GM12875 (cell line): Measurements from ENCODE around the gene TMEM121.

Experiments
- H3K4me3 ChIP-seq: one replicate; pipeline ENCODE4 v1.5.1; 2011; ENCODE audit warnings: low read depth, low read length, control low read depth
- CTCF ChIP-seq: IDR thresholded peaks from 2 replicates; pipeline ENCODE4 v1.5.1; 2011; ENCODE audit warnings: low read depth, mild to moderate bottlenecking, control low read depth, inconsistent platforms, low read length, moderate library complexity, borderline replicate concordance; ENCODE audit not compliant: insufficient read depth

The TMEM121 gene

DNA sequence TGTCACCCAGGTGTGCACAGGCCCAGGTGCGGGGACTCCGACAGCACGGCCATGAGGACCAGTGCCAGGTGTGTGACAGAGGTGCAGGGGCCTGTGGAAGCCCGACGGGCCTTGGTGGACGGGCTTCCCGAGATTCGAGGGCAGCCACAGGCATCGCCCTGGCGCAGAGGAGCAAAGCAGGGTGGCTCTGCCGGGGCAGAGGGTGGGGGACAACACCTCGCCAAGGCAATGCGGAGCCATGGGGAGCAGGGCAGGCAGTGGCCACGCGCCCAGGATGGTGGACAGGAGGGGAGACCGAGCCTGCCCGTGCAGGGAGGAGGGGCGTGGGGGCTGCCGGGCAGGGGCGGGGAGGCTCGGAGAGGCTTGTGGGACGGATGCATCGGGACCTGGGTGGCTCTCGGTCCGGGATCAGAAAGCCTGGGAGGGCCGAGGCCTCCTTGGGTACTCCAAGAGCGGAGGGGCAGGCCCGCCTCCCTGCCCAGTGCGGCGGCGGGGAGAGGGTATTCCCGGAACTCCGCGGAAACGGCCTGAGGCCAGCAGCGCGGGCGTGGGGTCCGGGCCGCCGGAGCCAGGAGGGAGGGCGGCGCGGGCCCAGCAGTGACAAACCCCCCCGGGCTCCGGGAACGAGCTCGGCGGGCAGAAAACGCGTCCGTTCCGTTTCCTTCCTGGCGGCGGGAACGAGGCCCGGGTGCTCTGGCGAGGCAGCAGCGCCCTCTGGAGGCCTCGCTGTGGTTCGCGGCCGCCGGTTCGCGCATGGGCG lies 1.6 kb downstream of the TMEM121 start:
- TF ChIP-seq CTCF: peak; percentile 95
- peak overlapping the region; percentile 55 for H3K4me3 ChIP-seq

- peak overlapping the region; percentile 55 for H3K4me3 ChIP-seq
Measured at GRCh38 chr14:105528586-105529318, 2.4 kb downstream of the TMEM121 start.

GRCh38 chr14:105529319-105529568 lies 2.9 kb downstream of the TMEM121 start:
- TF ChIP-seq CTCF: no peak
- H3K4me3 ChIP-seq: no peak overlapping the region

More at GRCh38 chr14:105528586-105529318, 2.4 kb downstream of the TMEM121 start:
- no peak for TF ChIP-seq CTCF

DNA sequence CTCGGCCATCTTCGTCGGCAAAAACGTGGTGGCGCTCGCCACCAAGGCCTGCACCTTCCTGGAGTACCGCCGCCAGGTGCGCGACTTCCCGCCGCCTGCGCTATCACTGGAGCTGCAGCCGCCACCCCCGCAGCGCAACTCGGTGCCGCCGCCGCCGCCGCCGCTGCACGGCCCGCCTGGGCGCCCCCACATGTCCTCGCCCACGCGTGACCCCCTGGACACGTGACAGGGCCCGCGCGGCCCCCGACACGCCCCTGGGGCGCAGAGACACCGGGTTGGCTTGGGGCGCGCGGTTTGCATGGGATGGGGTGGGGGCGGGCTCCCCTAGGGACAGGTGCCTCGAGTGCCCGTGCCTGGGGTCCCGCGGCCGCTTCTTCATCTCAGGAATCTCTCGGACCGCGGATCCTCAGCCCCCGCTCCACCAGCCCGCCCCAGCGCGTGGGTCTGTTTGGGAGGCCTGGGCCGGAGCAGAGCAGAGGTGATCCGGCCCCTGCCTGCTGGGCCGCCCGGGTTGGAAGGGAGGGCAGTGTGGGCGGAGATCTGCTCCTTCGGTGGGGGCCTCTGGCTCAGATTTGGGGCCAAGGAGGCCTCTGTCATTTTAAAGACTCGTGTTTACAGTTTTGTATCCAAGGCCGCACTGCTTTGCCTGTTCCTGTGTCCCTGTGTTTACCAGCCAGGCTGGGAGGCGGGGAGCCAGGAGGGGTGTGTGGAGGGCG lies 3.3 kb downstream of the TMEM121 start:
- TF ChIP-seq CTCF: no peak
- H3K4me3 ChIP-seq: no peak overlapping the region

DNA sequence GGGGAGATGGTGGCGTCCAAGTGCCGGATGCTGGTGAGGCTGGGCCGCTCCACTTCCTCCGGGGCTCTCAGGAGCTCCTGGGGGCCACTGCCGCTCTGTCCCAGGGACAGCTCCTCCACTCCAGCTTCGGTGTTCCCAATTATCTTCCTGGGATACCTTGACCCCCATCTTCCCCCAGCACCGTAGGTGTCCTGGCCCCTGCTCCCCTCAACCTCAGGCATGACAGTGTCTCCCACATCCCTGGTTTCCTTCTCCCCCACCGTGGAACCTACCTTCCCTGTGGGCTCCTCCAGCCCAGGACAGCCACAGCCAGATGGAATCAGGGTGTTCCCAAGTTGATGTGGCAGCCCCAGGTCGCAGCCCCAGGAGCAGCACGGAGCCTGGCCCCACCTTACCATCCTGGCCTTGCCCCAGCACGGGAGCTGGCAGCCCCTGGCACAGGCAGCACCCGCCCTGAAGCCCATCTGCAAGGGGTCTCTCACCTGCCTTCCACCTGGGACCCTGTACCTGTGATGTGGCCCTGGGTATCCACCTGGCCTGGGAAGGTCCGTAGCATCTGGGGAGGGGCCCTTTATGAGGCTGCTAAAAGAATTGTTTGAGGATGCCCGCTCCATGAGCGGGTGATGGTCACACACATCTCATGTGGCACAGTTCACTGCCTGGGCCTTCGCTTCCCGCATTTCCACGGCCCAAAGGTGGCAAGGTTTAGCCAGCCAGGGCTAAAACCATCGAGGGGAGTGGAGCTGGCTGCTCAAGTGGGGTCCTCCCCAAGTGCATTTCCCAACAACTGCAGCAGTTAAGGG lies 4.1 kb downstream of the TMEM121 start:
- no peak for TF ChIP-seq CTCF

DNA sequence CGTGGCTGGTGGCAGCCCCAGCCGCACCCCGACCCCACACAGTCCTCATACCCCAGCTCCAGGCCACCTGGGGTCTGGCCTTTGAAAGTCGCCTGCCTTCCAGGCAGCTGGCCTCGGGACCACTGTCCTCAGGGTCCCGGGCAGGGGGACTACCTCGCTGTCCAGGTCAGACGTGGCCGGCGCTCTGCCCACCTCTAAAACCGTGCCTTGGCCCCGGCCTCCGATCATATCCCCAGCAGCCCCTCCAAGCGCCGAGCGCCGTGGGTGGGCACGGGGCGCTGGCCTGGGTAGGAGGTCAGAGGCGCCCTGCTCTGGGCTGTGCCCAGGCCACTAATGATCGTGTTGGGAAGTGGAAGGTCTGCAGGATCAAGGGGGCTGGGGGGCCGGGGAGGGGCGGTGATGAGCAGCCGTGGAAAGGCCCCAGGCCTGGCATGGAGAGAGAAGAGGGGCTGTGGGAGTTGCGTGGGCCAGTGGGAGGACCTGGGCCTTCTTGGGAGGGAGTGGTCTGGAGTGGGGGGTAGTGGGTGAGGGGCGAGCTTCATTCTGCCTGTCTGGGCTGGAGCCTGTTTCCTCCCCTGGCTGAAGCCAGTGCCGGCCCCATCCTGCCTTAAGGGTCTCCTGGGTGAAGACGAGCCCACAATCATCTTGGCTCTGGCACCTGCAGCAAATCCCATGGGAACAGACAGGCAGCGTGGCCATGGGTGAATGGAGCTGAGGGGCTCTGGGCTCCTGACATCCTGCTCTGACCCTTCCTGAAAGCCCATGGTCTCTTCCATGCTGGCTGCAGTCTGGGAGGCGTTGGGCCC lies 4.9 kb downstream of the TMEM121 start:
- no peak for TF ChIP-seq CTCF
- no peak overlapping the region for H3K4me3 ChIP-seq

More for the DNA sequence above, 4.1 kb downstream of the TMEM121 start:
- H3K4me3 ChIP-seq: no peak overlapping the region
